Measurements from ENCODE around the gene ITIH3. TPM values are rescaled to one million over a fixed set of nuclear protein-coding genes. Genes with fewer than 3 reads are reported as not detected.

Gene ITIH3
- total RNA-seq, 6 experiments from 2014 or later, result 742 to 1,822 (median 982) TPM

- H3K4me3 ChIP-seq, result no peak overlapping the region
- H3K4me1 ChIP-seq, result peaks cover 0 to 34% (median 12%) of the 10 kb centered on the region in 4 donors
- H3K27ac ChIP-seq, result no peak overlapping the region
- intact Hi-C loops (cut with DNase I), result loop anchor here in 1 of 2 donors (10.0 kb wide), 1 partner anchor 57 kb away; no protein-coding TSS in a partner anchor
- DNase-seq, result no peak
- no peaks in the 10 kb centered on the region for H3K27me3 ChIP-seq
- peaks cover 10 to 99% (median 57%) of the 10 kb centered on the region in 4 donors for H3K36me3 ChIP-seq
- H3K9me3 ChIP-seq, result no peaks in the 10 kb centered on the region
- TF ChIP-seq POLR2A (IDR thresholded peaks at IDR 0.05), result no peak
- TF ChIP-seq, protein P1, sequence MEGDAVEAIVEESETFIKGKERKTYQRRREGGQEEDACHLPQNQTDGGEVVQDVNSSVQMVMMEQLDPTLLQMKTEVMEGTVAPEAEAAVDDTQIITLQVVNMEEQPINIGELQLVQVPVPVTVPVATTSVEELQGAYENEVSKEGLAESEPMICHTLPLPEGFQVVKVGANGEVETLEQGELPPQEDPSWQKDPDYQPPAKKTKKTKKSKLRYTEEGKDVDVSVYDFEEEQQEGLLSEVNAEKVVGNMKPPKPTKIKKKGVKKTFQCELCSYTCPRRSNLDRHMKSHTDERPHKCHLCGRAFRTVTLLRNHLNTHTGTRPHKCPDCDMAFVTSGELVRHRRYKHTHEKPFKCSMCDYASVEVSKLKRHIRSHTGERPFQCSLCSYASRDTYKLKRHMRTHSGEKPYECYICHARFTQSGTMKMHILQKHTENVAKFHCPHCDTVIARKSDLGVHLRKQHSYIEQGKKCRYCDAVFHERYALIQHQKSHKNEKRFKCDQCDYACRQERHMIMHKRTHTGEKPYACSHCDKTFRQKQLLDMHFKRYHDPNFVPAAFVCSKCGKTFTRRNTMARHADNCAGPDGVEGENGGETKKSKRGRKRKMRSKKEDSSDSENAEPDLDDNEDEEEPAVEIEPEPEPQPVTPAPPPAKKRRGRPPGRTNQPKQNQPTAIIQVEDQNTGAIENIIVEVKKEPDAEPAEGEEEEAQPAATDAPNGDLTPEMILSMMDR (IDR thresholded peaks at IDR 0.05), result no peak
- ATAC-seq, result no peak
- 71% methylated on average over 5 of the region's 5 CpGs for WGBS (ENCODE audit: insufficient coverage, low coverage, low lambda C conversion rate, missing lambda C conversion rate)
Measured at GRCh38 chr3:52801839-52802238, 7.2 kb downstream of the ITIH3 start.

DNA sequence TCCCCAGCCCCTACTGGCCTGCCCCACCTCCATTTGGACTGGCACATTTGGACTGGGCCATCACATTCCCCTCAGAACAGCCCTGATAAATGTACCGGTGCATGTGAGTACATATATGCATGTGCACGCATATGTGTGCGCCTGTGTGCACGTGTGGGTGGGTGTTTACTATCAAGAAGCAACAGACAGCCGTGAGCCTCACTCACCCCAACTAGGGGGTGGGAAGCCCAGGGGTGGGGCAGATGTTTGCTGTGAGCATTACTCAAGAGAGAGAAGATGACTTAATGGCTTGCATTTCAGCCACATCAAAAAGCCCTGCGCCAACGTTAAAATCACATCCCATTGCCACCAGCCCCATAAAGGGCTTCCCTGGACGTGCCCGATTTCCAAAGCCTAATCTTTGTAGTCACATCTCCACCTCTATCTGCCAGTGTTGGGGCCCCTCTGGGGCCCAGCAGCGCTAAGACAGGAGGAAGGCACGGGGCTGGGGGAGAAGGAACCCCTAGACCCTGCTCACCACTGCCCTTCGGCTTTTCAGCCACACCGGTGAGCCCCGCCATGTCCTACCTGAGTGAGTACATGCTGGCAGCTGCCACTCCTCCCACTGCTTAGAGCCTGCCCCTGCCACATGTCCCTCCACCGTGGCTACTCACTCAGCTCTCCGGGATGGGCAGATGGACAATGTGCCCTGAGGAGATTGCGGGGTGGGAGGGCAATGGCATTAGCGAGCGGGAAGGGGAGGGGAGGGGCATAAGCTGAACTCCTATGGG is 10.9 kb downstream of the ITIH3 start:
- intact Hi-C loops (cut with DNase I), result loop anchor here in 1 of 2 donors (10.0 kb wide), 1 partner anchor 61 kb away; no protein-coding TSS in a partner anchor
- no peaks in the 10 kb centered on the region for H3K9me3 ChIP-seq
- WGBS (ENCODE audit: insufficient coverage, low coverage, low lambda C conversion rate, missing lambda C conversion rate), result 45% methylated on average over 8 of the region's 19 CpGs
- peaks cover 10 to 86% (median 47%) of the 10 kb centered on the region in 4 donors for H3K36me3 ChIP-seq
- DNase-seq (no peak), ATAC-seq (peak in 1 of 4 donors; percentile 4)
- H3K27ac ChIP-seq, result no peak overlapping the region
- no peaks in the 10 kb centered on the region for H3K27me3 ChIP-seq
- TF ChIP-seq, protein P1 (IDR thresholded peaks at IDR 0.05), result no peak
- no peak for TF ChIP-seq POLR2A (IDR thresholded peaks at IDR 0.05)
- H3K4me1 ChIP-seq, result no peaks in the 10 kb centered on the region
- H3K4me3 ChIP-seq, result no peak overlapping the region

DNA sequence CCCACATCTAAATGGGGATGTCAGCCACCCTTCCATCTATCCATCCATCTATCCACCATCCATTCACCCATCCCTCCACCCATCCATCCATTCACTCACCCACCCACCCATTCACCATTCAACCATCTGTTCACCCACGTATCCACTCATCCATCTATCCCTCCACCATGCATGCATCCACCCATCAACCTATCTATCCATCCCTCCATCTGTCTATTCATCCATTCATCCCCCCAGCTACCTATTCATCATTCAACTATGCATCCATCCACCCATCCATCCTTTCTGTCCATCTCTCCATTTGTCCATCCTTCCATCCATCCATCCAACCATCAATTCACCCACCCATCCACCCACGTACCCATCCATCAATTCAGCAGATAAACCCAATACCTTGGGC is 14.6 kb downstream of the ITIH3 start:
- DNase-seq (no peak), ATAC-seq (no peak)
- WGBS (ENCODE audit: insufficient coverage, low coverage, low lambda C conversion rate, missing lambda C conversion rate), result 86% methylated on average over 2 of the region's 2 CpGs
- intact Hi-C loops (cut with DNase I), result loop anchor here in 1 of 2 donors (10.0 kb wide), 1 partner anchor 64 kb away; no protein-coding TSS in a partner anchor
- Histone ChIP-seq H3K36me3 (peaks cover 10 to 53% (median 26%) of the 10 kb centered on the region in 4 donors), H3K4me3 (no peak overlapping the region), H3K27ac (no peak overlapping the region), H3K9me3 (no peaks in the 10 kb centered on the region), H3K4me1 (peaks cover 0 to 29% (median 11%) of the 10 kb centered on the region in 4 donors), H3K27me3 (no peaks in the 10 kb centered on the region)
- TF ChIP-seq, protein P1 (IDR thresholded peaks at IDR 0.05), result peak in 1 of 4 donors; percentile 5
- no peak for TF ChIP-seq POLR2A (IDR thresholded peaks at IDR 0.05)

DNA sequence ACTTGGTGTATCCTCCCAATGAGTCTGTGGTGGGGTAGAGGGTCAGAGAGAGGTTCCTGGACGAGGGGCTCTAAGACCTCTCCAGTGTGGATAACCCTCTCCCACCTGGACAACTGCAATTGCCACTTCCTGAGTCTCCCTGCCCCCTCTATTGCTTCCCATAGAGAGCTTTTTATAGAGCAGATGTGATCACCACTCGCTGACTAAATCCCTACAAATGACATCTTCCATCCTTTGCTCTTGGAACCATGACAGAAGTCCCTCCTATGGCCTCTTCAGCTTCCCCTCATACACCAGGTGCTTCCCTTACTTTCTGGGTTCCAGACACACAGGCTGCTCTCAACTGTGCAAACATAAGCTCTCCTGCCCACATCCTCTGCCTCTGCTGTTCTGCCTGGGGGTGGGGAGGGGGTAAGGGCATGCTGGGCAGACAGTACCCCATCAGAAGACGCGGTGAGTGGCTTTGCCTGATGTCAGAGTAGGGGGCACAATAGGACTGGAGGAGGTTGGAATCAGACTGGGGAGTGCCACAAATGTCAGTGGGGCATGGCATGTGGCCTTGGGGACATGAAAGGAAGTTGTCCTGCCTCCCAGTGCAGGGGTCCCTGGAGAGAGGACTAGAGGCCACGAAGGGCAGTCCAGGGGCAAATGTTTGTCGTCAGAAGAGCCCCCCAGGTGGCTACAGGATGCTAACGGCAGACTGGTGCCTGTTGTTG is 15.2 kb downstream of the ITIH3 start:
- Histone ChIP-seq H3K27me3 (no peaks in the 10 kb centered on the region), H3K4me3 (no peak overlapping the region), H3K36me3 (peaks cover 3 to 47% (median 25%) of the 10 kb centered on the region in 4 donors), H3K9me3 (no peaks in the 10 kb centered on the region), H3K4me1 (peaks cover 0 to 35% (median 13%) of the 10 kb centered on the region in 4 donors), H3K27ac (no peak overlapping the region)
- TF ChIP-seq POLR2A (IDR thresholded peaks at IDR 0.05), result peak; percentile 41
- TF ChIP-seq, protein P1 (IDR thresholded peaks at IDR 0.05), result peak in 1 of 4 donors; percentile 2
- ATAC-seq (peak in 2 of 4 donors; percentile 0 to 1), DNase-seq (no peak)
- 48% methylated on average over 4 of the region's 7 CpGs for WGBS (ENCODE audit: insufficient coverage, low coverage, low lambda C conversion rate, missing lambda C conversion rate)
- intact Hi-C loops (cut with DNase I), result loop anchor here in 1 of 2 donors (10.0 kb wide), 1 partner anchor 65 kb away; no protein-coding TSS in a partner anchor
